HepG2 (cell line): ENCODE data around the gene GJA3. TPM values are rescaled to one million over a fixed set of nuclear protein-coding genes. Genes with fewer than 3 reads are reported as not detected.
A peak's percentile ranks its signal among the peaks of the same experiment; 100 is the strongest.

Source experiments
- AGO1 ChIP-seq: fragments of 200-400 bp; formaldehyde crosslinking; IDR thresholded peaks from 2 replicates; pipeline ENCODE4 v1.6.1; 2017; ENCODE audit warnings: mild to moderate bottlenecking, low read depth, low read length, moderate library complexity; ENCODE audit not compliant: poor library complexity, severe bottlenecking
- ATF7-NPFF ChIP-seq: sonication (generic); formaldehyde crosslinking; IDR thresholded peaks from 2 replicates; pipeline ENCODE4 v1.8.1; 2023; ENCODE audit warnings: mild to moderate bottlenecking, low read depth, missing genetic modification reagents, moderate library complexity
- BHLHE40 ChIP-seq: IDR thresholded peaks from 2 replicates; pipeline ENCODE4 v1.6.1; 2011; ENCODE audit warnings: low read length, improper control_type of control experiment
- KDM1A ChIP-seq: IDR thresholded peaks from 2 replicates; pipeline ENCODE4 v1.6.1; 2016; ENCODE audit warnings: missing compliant biosample characterization
- SALL2 ChIP-seq: sonication (generic); formaldehyde crosslinking; IDR thresholded peaks from 2 replicates; pipeline ENCODE4 v1.8.1; 2023; ENCODE audit warnings: mild to moderate bottlenecking, missing genetic modification reagents, inconsistent platforms
- SPEN ChIP-seq: sonication (generic); formaldehyde crosslinking; IDR thresholded peaks from 2 replicates; pipeline ENCODE4 v1.5.1; 2020; ENCODE audit warnings: low read depth, mild to moderate bottlenecking, missing genetic modification reagents
- ZBTB7B ChIP-seq: sonication (generic); formaldehyde crosslinking; IDR thresholded peaks from 2 replicates; pipeline ENCODE4 v1.4.0; 2020; ENCODE audit warnings: missing genetic modification reagents
- ZFY ChIP-seq: sonication (generic); formaldehyde crosslinking; IDR thresholded peaks from 2 replicates; pipeline ENCODE4 v1.4.0; 2020; ENCODE audit warnings: missing genetic modification reagents
- ZNF468 ChIP-seq: sonication (generic); formaldehyde crosslinking; IDR thresholded peaks from 2 replicates; pipeline ENCODE4 v1.8.0; 2022; ENCODE audit warnings: mild to moderate bottlenecking, moderate library complexity, missing genetic modification reagents
- ZNF501 ChIP-seq: sonication (generic); formaldehyde crosslinking; IDR thresholded peaks from 2 replicates; pipeline ENCODE4 v1.5.1; 2020; ENCODE audit warnings: mild to moderate bottlenecking, moderate library complexity, missing genetic modification reagents
- ZNF777 ChIP-seq: sonication (generic); formaldehyde crosslinking; IDR thresholded peaks from 2 replicates; pipeline ENCODE4 v1.4.0; 2020; ENCODE audit warnings: missing genetic modification reagents
- polyA plus RNA-seq, 8 experiments: library from polyadenylated mRNA; depleted of rRNA in 3 of 8; stranded (reverse) in 7 of 8; unstranded in 1 of 8; fragments of >200 nt; fragmentation: Illumina TruSeq in 4 of 8; extraction: Trizol in 4 of 8; gene quantifications; 2 replicates each; pipeline versions ENCODE4 v1.2.1 to v1.2.3, GENCODE V29; 2011 to 2016; ENCODE audit warnings: low read depth in 4 of 8, missing spikeins in 1 of 8, mixed read lengths in 1 of 8; ENCODE audit not compliant: insufficient read depth in 1 of 8
- total RNA-seq, 5 experiments: library from RNA; depleted of rRNA; stranded (reverse); fragments of >200 nt; fragmentation: Illumina TruSeq; extraction: Trizol; gene quantifications; 2 replicates each; pipeline ENCODE4 v1.2.3, GENCODE V29; 2016; ENCODE audit warnings: low read depth in 1 of 5
- TF ChIP-seq, protein P1 (sequence below): sonication (generic); formaldehyde crosslinking; IDR thresholded peaks from 2 replicates; pipeline ENCODE4 v1.4.0; 2020; ENCODE audit warnings: mild to moderate bottlenecking, missing genetic modification reagents
- TF ChIP-seq, protein P2 (sequence below): sonication (generic); formaldehyde crosslinking; IDR thresholded peaks from 2 replicates; pipeline ENCODE4 v1.4.0; 2020; ENCODE audit warnings: missing genetic modification reagents

Gene GJA3
- total and polyA plus RNA-seq, 2 of the 13 experiments (the other 11 are each of a cell fraction or from before 2014, with no cell fraction given) = 0.04 TPM

- TF ChIP-seq, protein P1, sequence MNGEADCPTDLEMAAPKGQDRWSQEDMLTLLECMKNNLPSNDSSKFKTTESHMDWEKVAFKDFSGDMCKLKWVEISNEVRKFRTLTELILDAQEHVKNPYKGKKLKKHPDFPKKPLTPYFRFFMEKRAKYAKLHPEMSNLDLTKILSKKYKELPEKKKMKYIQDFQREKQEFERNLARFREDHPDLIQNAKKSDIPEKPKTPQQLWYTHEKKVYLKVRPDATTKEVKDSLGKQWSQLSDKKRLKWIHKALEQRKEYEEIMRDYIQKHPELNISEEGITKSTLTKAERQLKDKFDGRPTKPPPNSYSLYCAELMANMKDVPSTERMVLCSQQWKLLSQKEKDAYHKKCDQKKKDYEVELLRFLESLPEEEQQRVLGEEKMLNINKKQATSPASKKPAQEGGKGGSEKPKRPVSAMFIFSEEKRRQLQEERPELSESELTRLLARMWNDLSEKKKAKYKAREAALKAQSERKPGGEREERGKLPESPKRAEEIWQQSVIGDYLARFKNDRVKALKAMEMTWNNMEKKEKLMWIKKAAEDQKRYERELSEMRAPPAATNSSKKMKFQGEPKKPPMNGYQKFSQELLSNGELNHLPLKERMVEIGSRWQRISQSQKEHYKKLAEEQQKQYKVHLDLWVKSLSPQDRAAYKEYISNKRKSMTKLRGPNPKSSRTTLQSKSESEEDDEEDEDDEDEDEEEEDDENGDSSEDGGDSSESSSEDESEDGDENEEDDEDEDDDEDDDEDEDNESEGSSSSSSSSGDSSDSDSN (CRISPR knock-in tag) = peak; percentile 61; the same call in 1 of the 2 replicates
- TF ChIP-seq SPEN (CRISPR knock-in tag) = 0 out of 2 replicates have a peak, but pooled peaks have one; percentile 36
- TF ChIP-seq AGO1 = no peak
- no peak for TF ChIP-seq ZBTB7B (CRISPR knock-in tag)
- 0 out of 2 replicates have a peak, but pooled peaks have one; percentile 29 for TF ChIP-seq ZNF501 (CRISPR knock-in tag)
- TF ChIP-seq ZFY (CRISPR knock-in tag) = 0 out of 2 replicates have a peak, but pooled peaks have one; percentile 16
- 0 out of 2 replicates have a peak, but pooled peaks have one; percentile 42 for TF ChIP-seq ZNF468 (CRISPR knock-in tag)
- TF ChIP-seq SALL2 (CRISPR knock-in tag) = no peak
- TF ChIP-seq, protein P2, sequence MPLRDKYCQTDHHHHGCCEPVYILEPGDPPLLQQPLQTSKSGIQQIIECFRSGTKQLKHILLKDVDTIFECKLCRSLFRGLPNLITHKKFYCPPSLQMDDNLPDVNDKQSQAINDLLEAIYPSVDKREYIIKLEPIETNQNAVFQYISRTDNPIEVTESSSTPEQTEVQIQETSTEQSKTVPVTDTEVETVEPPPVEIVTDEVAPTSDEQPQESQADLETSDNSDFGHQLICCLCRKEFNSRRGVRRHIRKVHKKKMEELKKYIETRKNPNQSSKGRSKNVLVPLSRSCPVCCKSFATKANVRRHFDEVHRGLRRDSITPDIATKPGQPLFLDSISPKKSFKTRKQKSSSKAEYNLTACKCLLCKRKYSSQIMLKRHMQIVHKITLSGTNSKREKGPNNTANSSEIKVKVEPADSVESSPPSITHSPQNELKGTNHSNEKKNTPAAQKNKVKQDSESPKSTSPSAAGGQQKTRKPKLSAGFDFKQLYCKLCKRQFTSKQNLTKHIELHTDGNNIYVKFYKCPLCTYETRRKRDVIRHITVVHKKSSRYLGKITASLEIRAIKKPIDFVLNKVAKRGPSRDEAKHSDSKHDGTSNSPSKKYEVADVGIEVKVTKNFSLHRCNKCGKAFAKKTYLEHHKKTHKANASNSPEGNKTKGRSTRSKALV = peak; percentile 68; the same call in 1 of the 2 replicates
- peak; percentile 23; the same call in 1 of the 2 replicates for TF ChIP-seq BHLHE40
- no peak for TF ChIP-seq KDM1A (CRISPR knock-in tag)
- TF ChIP-seq ZNF777 (CRISPR knock-in tag) = peak; percentile 62
- 0 out of 2 replicates have a peak, but pooled peaks have one; percentile 24 for TF ChIP-seq ATF7-NPFF (CRISPR knock-in tag)
- TF ChIP-seq, all 625 proteins: peak for 11
These were observed at the start of gene GJA3 (continued) for GRCh38 chr13:20160306-20161274.
